K562 (cell line): ENCODE data around the gene RNF114. TPM values are rescaled to one million over a fixed set of nuclear protein-coding genes. Genes with fewer than 3 reads are reported as not detected.

Experiments
- AFF4 ChIP-seq: sonication (generic); formaldehyde crosslinking; IDR thresholded peaks from 2 replicates; pipeline ENCODE4 v1.8.0; 2023; ENCODE audit warnings: mild to moderate bottlenecking, missing genetic modification reagents
- SRSF9 ChIP-seq: fragments of 200-400 bp; formaldehyde crosslinking; IDR thresholded peaks from 2 replicates; pipeline ENCODE4 v1.6.1; 2017; ENCODE audit warnings: low read depth, low read length, borderline replicate concordance
- ZHX1 ChIP-seq: fragments of 150-350 bp; conservative IDR thresholded peaks from 2 replicates; pipeline ENCODE4 v1.6.1; 2014; ENCODE audit warnings: low read length
- polyA plus RNA-seq, 8 experiments: library from polyadenylated mRNA; depleted of rRNA in 4 of 8; stranded (reverse) in 5 of 8; unstranded in 3 of 8; fragments of >200 nt; fragmentation: Nextera tagmentation in 2 of 8; fragmentation: Illumina TruSeq in 1 of 8; extraction: Ambion mirVana in 2 of 8; extraction: Trizol in 1 of 8; gene quantifications; 2 replicates each; pipeline versions ENCODE4 v1.2.1 to v1.2.3, GENCODE V29; 2011 to 2014; ENCODE audit warnings: inconsistent platforms in 1 of 8, missing spikeins in 1 of 8
- total RNA-seq, 7 experiments: library from RNA; depleted of rRNA in 6 of 7; stranded (reverse); fragments of >200 nt in 6 of 7; fragmentation: Illumina TruSeq in 2 of 7; extraction: Trizol in 2 of 7; gene quantifications; 2 replicates each; pipeline versions ENCODE4 v1.2.1 to v1.2.3, GENCODE V29; 2011 to 2021; ENCODE audit warnings: low replicate concordance in 1 of 7

The RNF114 gene
- total and polyA plus RNA-seq, 9 of the 15 experiments (the other 6 are each of a cell fraction or from before 2014, with no cell fraction given): 38.6 to 111 (median 62.6) TPM

GRCh38 chr20:49983848-49984408, 47.7 kb downstream of the RNF114 start (continued):
- peak; percentile 26; the same call in 1 of the 2 replicates for TF ChIP-seq AFF4 (CRISPR knock-in tag)
- TF ChIP-seq ZHX1: no peak
- TF ChIP-seq SRSF9: no peak
